GM20000 (cell line): ENCODE results near the gene MAP3K4.

Experiments used
- DNase-seq: peaks from one replicate; pipeline ENCODE4 v3.0.0; 2012; ENCODE audit warnings: low spot score
- TF ChIP-seq, protein P1 (sequence below): IDR thresholded peaks from 2 replicates; pipeline ENCODE4 v1.5.1; 2012; ENCODE audit warnings: mild to moderate bottlenecking, control low read depth; ENCODE audit errors: extremely low read depth, missing control alignments

MAP3K4 gene

DNA sequence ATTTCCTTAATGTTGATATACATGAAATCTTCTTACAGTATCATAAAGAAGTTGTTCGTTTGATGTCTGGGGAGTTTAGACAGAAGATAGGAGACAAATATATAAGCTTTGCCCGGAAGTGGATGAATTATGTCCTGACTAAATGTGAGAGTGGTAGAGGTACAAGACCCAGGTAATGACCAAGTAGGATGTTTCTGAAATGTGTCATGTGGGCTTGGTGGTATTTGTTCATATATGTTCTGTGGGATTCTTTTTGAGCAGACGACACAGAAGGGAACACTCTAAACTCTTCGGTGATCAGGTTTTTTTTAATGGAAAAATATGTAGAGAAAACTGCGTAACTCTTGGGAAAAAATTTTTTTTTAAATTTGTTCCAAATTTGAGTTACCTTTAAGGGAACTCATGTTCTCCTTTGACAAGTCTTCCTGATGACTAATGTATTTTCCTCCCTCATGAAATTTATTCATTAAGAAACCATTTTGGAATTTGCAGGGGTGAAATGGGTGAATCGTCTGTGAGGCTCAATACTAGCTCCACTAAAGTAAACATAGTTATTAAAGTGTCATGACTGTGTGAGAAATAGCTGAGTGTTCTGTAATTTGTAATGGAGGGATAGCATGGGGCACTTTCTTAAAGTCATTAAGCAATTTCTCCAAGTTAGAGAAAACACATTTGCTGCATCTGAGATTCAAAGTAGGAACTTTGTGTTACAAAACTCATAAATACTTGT, 100.6 kb downstream of the MAP3K4 start:
- DNase-seq: no peak
- TF ChIP-seq, protein P1, sequence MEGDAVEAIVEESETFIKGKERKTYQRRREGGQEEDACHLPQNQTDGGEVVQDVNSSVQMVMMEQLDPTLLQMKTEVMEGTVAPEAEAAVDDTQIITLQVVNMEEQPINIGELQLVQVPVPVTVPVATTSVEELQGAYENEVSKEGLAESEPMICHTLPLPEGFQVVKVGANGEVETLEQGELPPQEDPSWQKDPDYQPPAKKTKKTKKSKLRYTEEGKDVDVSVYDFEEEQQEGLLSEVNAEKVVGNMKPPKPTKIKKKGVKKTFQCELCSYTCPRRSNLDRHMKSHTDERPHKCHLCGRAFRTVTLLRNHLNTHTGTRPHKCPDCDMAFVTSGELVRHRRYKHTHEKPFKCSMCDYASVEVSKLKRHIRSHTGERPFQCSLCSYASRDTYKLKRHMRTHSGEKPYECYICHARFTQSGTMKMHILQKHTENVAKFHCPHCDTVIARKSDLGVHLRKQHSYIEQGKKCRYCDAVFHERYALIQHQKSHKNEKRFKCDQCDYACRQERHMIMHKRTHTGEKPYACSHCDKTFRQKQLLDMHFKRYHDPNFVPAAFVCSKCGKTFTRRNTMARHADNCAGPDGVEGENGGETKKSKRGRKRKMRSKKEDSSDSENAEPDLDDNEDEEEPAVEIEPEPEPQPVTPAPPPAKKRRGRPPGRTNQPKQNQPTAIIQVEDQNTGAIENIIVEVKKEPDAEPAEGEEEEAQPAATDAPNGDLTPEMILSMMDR: no peak

- DNase-seq: no peak
- TF ChIP-seq, protein P1: no peak
Observed at GRCh38 chr6:161094955-161095354, 103.4 kb downstream of the MAP3K4 start.

GRCh38 chr6:161095916-161096315, 104.3 kb downstream of the MAP3K4 start:
- TF ChIP-seq, protein P1: no peak

GRCh38 chr6:161100072-161100471, 108.5 kb downstream of the MAP3K4 start:
- DNase-seq: no peak
- TF ChIP-seq, protein P1: no peak

More at GRCh38 chr6:161095916-161096315, 104.3 kb downstream of the MAP3K4 start:
- DNase-seq: no peak

- TF ChIP-seq, protein P1: no peak
- no peak for DNase-seq
Observed at GRCh38 chr6:161101517-161101916, 109.9 kb downstream of the MAP3K4 start.

- TF ChIP-seq, protein P1: no peak
- no peak for DNase-seq
Observed at GRCh38 chr6:161103475-161103874, 111.9 kb downstream of the MAP3K4 start.

DNA sequence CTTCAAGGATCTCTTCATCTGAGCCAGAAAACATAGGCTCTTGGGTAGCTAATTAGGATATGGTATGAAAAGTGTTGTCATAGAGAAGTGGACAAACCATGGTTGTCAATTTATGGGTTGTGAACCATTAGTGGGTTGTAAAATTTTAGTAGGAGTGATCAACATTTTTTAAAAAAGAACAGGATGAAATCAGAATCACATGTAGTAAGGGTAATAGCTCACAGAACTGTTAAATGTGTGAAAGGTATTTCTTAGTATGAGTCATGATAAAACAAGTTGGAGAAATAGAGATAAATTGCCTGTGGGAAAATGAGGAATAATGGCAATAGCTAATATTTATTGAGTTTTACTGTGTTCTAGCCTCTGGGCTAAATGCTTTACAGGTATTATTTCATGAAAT, 113.4 kb downstream of the MAP3K4 start:
- TF ChIP-seq, protein P1: no peak

More for the DNA sequence above, 113.4 kb downstream of the MAP3K4 start:
- DNase-seq: no peak
